Activated CD4-positive, alpha-beta T cell treated with anti-CD3 and anti-CD28 coated beads, Interleukin-2, amount 50 U/mL, for 16 hours (primary cell): ENCODE measurements around the gene GPC5.

Experiments
- DNase-seq: peaks from one replicate; pipeline ENCODE4 v3.0.0-alpha.2; 2020

The GPC5 gene

GRCh38 chr13:91467236-91467635 lies 68.8 kb downstream of the GPC5 start:
- DNase-seq = no peak

- DNase-seq = no peak
Measured at GRCh38 chr13:91468301-91468700, 69.9 kb downstream of the GPC5 start.

GRCh38 chr13:91470084-91470621 lies 71.7 kb downstream of the GPC5 start:
- no peak for DNase-seq

GRCh38 chr13:91470681-91471080 lies 72.3 kb downstream of the GPC5 start:
- DNase-seq = no peak

- DNase-seq = no peak
Measured at GRCh38 chr13:91482427-91482826, 84.0 kb downstream of the GPC5 start.

GRCh38 chr13:91491980-91492379 lies 93.6 kb downstream of the GPC5 start:
- no peak for DNase-seq

GRCh38 chr13:91493442-91493841 lies 95.0 kb downstream of the GPC5 start:
- DNase-seq = no peak

- no peak for DNase-seq
Measured at GRCh38 chr13:91498298-91498697, 99.9 kb downstream of the GPC5 start.

- no peak for DNase-seq
Measured at GRCh38 chr13:91504216-91504615, 105.8 kb downstream of the GPC5 start.

- no peak for DNase-seq
Measured at GRCh38 chr13:91506759-91507158, 108.3 kb downstream of the GPC5 start.

- no peak for DNase-seq
Measured at GRCh38 chr13:91510058-91510457, 111.6 kb downstream of the GPC5 start.

GRCh38 chr13:91513790-91514189 lies 115.4 kb downstream of the GPC5 start:
- no peak for DNase-seq

- no peak for DNase-seq
Measured at GRCh38 chr13:91516799-91517198, 118.4 kb downstream of the GPC5 start.

- DNase-seq = no peak
Measured at GRCh38 chr13:91520952-91521351, 122.5 kb downstream of the GPC5 start.

- DNase-seq = no peak
Measured at GRCh38 chr13:91523116-91523515, 124.7 kb downstream of the GPC5 start.

GRCh38 chr13:91526543-91527033 lies 128.2 kb downstream of the GPC5 start:
- no peak for DNase-seq

- no peak for DNase-seq
Measured at GRCh38 chr13:91529739-91530482, 131.5 kb downstream of the GPC5 start.

GRCh38 chr13:91531646-91532045 lies 133.2 kb downstream of the GPC5 start:
- DNase-seq = no peak

- no peak for DNase-seq
Measured at GRCh38 chr13:91533354-91533753, 134.9 kb downstream of the GPC5 start.

GRCh38 chr13:91534996-91535395 lies 136.6 kb downstream of the GPC5 start:
- no peak for DNase-seq

- DNase-seq = no peak
Measured at GRCh38 chr13:91537376-91537775, 139.0 kb downstream of the GPC5 start.

GRCh38 chr13:91539286-91540157 lies 141.1 kb downstream of the GPC5 start:
- DNase-seq = no peak

- DNase-seq = no peak
Measured at GRCh38 chr13:91540158-91540736, 141.8 kb downstream of the GPC5 start.
